ENCODE data around the gene MAEA.
"Not testable (repeated sequence)": the region's sequence is repeated elsewhere in the genome, so short reads cannot be mapped to it uniquely, and the experiment has no call there.

MAEA gene

GRCh38 chr4:1318046-1318375 lies 28.3 kb downstream of the MAEA start:
- Histone ChIP-seq H3K9ac (ENCODE audit: low read depth, low read length) (no peak overlapping the region), H3K9me3 (ENCODE audit: insufficient read depth, low read depth, low read length) (no peaks in the 10 kb centered on the region), H3K27me3 (ENCODE audit: insufficient read depth, low read length) (no peaks in the 10 kb centered on the region), H3K4me1 (ENCODE audit: insufficient read depth, low read length) (no peaks in the 10 kb centered on the region), H3K27ac (ENCODE audit: low read depth, low read length) (no peak overlapping the region), H3K4me3 (ENCODE audit: low read length) (no peak overlapping the region), H3K36me3 (ENCODE audit: insufficient read depth, low read length) (peaks cover 67% of the 10 kb centered on the region)
- 96% methylated on average over 13 of the region's 13 CpGs for WGBS

GRCh38 chr4:1318488-1319213 lies 29.0 kb downstream of the MAEA start:
- 92% methylated on average over 18 of the region's 18 CpGs for WGBS
- no peaks in the 10 kb centered on the region for H3K9me3 ChIP-seq (ENCODE audit: insufficient read depth, low read depth, low read length)
- peaks cover 67% of the 10 kb centered on the region for H3K36me3 ChIP-seq (ENCODE audit: insufficient read depth, low read length)
- no peak overlapping the region for H3K4me3 ChIP-seq (ENCODE audit: low read length)
- H3K9ac ChIP-seq (ENCODE audit: low read depth, low read length) = no peak overlapping the region
- no peak overlapping the region for H3K27ac ChIP-seq (ENCODE audit: low read depth, low read length)
- H3K4me1 ChIP-seq (ENCODE audit: insufficient read depth, low read length) = no peaks in the 10 kb centered on the region
- H3K27me3 ChIP-seq (ENCODE audit: insufficient read depth, low read length) = no peaks in the 10 kb centered on the region

GRCh38 chr4:1321486-1321885 lies 31.8 kb downstream of the MAEA start:
- no peak overlapping the region for H3K4me3 ChIP-seq (ENCODE audit: low read length)
- no peaks in the 10 kb centered on the region for H3K27me3 ChIP-seq (ENCODE audit: insufficient read depth, low read length)
- 93% methylated on average over 13 of the region's 13 CpGs for WGBS
- no peak overlapping the region for H3K27ac ChIP-seq (ENCODE audit: low read depth, low read length)
- no peaks in the 10 kb centered on the region for H3K9me3 ChIP-seq (ENCODE audit: insufficient read depth, low read depth, low read length)
- H3K36me3 ChIP-seq (ENCODE audit: insufficient read depth, low read length) = peaks cover 64% of the 10 kb centered on the region
- no peak overlapping the region for H3K9ac ChIP-seq (ENCODE audit: low read depth, low read length)
- no peaks in the 10 kb centered on the region for H3K4me1 ChIP-seq (ENCODE audit: insufficient read depth, low read length)

- Histone ChIP-seq H3K27ac (ENCODE audit: low read depth, low read length) (no peak overlapping the region), H3K4me3 (ENCODE audit: low read length) (no peak overlapping the region), H3K9ac (ENCODE audit: low read depth, low read length) (no peak overlapping the region), H3K27me3 (ENCODE audit: insufficient read depth, low read length) (no peaks in the 10 kb centered on the region), H3K9me3 (ENCODE audit: insufficient read depth, low read depth, low read length) (no peaks in the 10 kb centered on the region), H3K36me3 (ENCODE audit: insufficient read depth, low read length) (peaks cover 62% of the 10 kb centered on the region), H3K4me1 (ENCODE audit: insufficient read depth, low read length) (no peaks in the 10 kb centered on the region)
- 96% methylated on average over 18 of the region's 18 CpGs for WGBS
Observed at GRCh38 chr4:1321946-1322650, 32.4 kb downstream of the MAEA start.

GRCh38 chr4:1323280-1323634 lies 33.6 kb downstream of the MAEA start:
- 94% methylated on average over 8 of the region's 8 CpGs for WGBS
- peaks cover 62% of the 10 kb centered on the region for H3K36me3 ChIP-seq (ENCODE audit: insufficient read depth, low read length)
- H3K4me1 ChIP-seq (ENCODE audit: insufficient read depth, low read length) = no peaks in the 10 kb centered on the region
- H3K27me3 ChIP-seq (ENCODE audit: insufficient read depth, low read length) = no peaks in the 10 kb centered on the region
- H3K27ac ChIP-seq (ENCODE audit: low read depth, low read length) = no peak overlapping the region
- H3K9me3 ChIP-seq (ENCODE audit: insufficient read depth, low read depth, low read length) = no peaks in the 10 kb centered on the region
- H3K9ac ChIP-seq (ENCODE audit: low read depth, low read length) = no peak overlapping the region
- no peak overlapping the region for H3K4me3 ChIP-seq (ENCODE audit: low read length)

- Histone ChIP-seq H3K4me3 (ENCODE audit: low read length) (no peak overlapping the region), H3K27ac (ENCODE audit: low read depth, low read length) (no peak overlapping the region)
Observed at GRCh38 chr4:1323635-1324442, 34.1 kb downstream of the MAEA start.

GRCh38 chr4:1324443-1325175 lies 34.9 kb downstream of the MAEA start:
- not testable (repeated sequence) for H3K27ac ChIP-seq (ENCODE audit: low read depth, low read length); H3K9ac ChIP-seq (ENCODE audit: low read depth, low read length); H3K4me1 ChIP-seq (ENCODE audit: insufficient read depth, low read length); H3K27me3 ChIP-seq (ENCODE audit: insufficient read depth, low read length); H3K4me3 ChIP-seq (ENCODE audit: low read length); H3K9me3 ChIP-seq (ENCODE audit: insufficient read depth, low read depth, low read length)
- H3K36me3 ChIP-seq (ENCODE audit: insufficient read depth, low read length) = peaks cover 62% of the 10 kb centered on the region
- 96% methylated on average over 20 of the region's 20 CpGs for WGBS

More at GRCh38 chr4:1323635-1324442, 34.1 kb downstream of the MAEA start:
- no peaks in the 10 kb centered on the region for H3K9me3 ChIP-seq (ENCODE audit: insufficient read depth, low read depth, low read length)
- H3K4me1 ChIP-seq (ENCODE audit: insufficient read depth, low read length) = no peaks in the 10 kb centered on the region
- H3K9ac ChIP-seq (ENCODE audit: low read depth, low read length) = no peak overlapping the region
- no peaks in the 10 kb centered on the region for H3K27me3 ChIP-seq (ENCODE audit: insufficient read depth, low read length)
- H3K36me3 ChIP-seq (ENCODE audit: insufficient read depth, low read length) = peaks cover 63% of the 10 kb centered on the region
- 95% methylated on average over 11 of the region's 11 CpGs for WGBS

GRCh38 chr4:1325176-1325480 lies 35.4 kb downstream of the MAEA start:
- Histone ChIP-seq H3K27me3 (ENCODE audit: insufficient read depth, low read length) (no peaks in the 10 kb centered on the region), H3K9me3 (ENCODE audit: insufficient read depth, low read depth, low read length) (no peaks in the 10 kb centered on the region), H3K4me1 (ENCODE audit: insufficient read depth, low read length) (no peaks in the 10 kb centered on the region), H3K27ac (ENCODE audit: low read depth, low read length) (no peak overlapping the region), H3K4me3 (ENCODE audit: low read length) (no peak overlapping the region), H3K36me3 (ENCODE audit: insufficient read depth, low read length) (peaks cover 67% of the 10 kb centered on the region), H3K9ac (ENCODE audit: low read depth, low read length) (no peak overlapping the region)
- WGBS = 97% methylated on average over 10 of the region's 11 CpGs

GRCh38 chr4:1325681-1326635 lies 36.3 kb downstream of the MAEA start:
- no peaks in the 10 kb centered on the region for H3K4me1 ChIP-seq (ENCODE audit: insufficient read depth, low read length)
- H3K27ac ChIP-seq (ENCODE audit: low read depth, low read length) = no peak overlapping the region
- H3K4me3 ChIP-seq (ENCODE audit: low read length) = no peak overlapping the region
- H3K36me3 ChIP-seq (ENCODE audit: insufficient read depth, low read length) = peaks cover 68% of the 10 kb centered on the region
- H3K9me3 ChIP-seq (ENCODE audit: insufficient read depth, low read depth, low read length) = no peaks in the 10 kb centered on the region
- no peaks in the 10 kb centered on the region for H3K27me3 ChIP-seq (ENCODE audit: insufficient read depth, low read length)
- WGBS = 94% methylated on average over 34 of the region's 35 CpGs
- H3K9ac ChIP-seq (ENCODE audit: low read depth, low read length) = no peak overlapping the region

GRCh38 chr4:1326751-1327525 lies 37.2 kb downstream of the MAEA start:
- Histone ChIP-seq H3K27ac (ENCODE audit: low read depth, low read length) (no peak overlapping the region), H3K36me3 (ENCODE audit: insufficient read depth, low read length) (peaks cover 69% of the 10 kb centered on the region)

More at GRCh38 chr4:1326751-1327525, 37.2 kb downstream of the MAEA start:
- no peaks in the 10 kb centered on the region for H3K9me3 ChIP-seq (ENCODE audit: insufficient read depth, low read depth, low read length)
- no peaks in the 10 kb centered on the region for H3K27me3 ChIP-seq (ENCODE audit: insufficient read depth, low read length)
- H3K4me3 ChIP-seq (ENCODE audit: low read length) = no peak overlapping the region
- WGBS = 95% methylated on average over 30 of the region's 30 CpGs
- H3K9ac ChIP-seq (ENCODE audit: low read depth, low read length) = no peak overlapping the region
- H3K4me1 ChIP-seq (ENCODE audit: insufficient read depth, low read length) = no peaks in the 10 kb centered on the region

Data from HUES64 (cell line).